ENCODE results near the gene ATP6V0E1.
"Not testable (repeated sequence)": the region's sequence is repeated elsewhere in the genome, so short reads cannot be mapped to it uniquely, and the experiment has no call there.

Gene ATP6V0E1

GRCh38 chr5:173015192-173015591, 31.6 kb downstream of the ATP6V0E1 start:
- no peak for DNase-seq (ENCODE audit: low read depth, low spot score)
- in situ Hi-C loops (cut with HindIII; ENCODE audit: low sequenced_read_pairs), result no loop called here
- H3K4me3 ChIP-seq (ENCODE audit: low read depth, low read length), result no peak overlapping the region
- no peak for TF ChIP-seq CTCF (IDR thresholded peaks at IDR 0.05; ENCODE audit: low read depth, low read length)

GRCh38 chr5:173015598-173016455, 32.3 kb downstream of the ATP6V0E1 start:
- H3K4me3 ChIP-seq (ENCODE audit: low read depth, low read length), result no peak overlapping the region
- DNase-seq (ENCODE audit: low read depth, low spot score), result no peak
- in situ Hi-C loops (cut with HindIII; ENCODE audit: low sequenced_read_pairs), result no loop called here
- no peak for TF ChIP-seq CTCF (IDR thresholded peaks at IDR 0.05; ENCODE audit: low read depth, low read length)

- TF ChIP-seq CTCF (IDR thresholded peaks at IDR 0.05; ENCODE audit: low read depth, low read length), result no peak
- no peak overlapping the region for H3K4me3 ChIP-seq (ENCODE audit: low read depth, low read length)
- in situ Hi-C loops (cut with HindIII; ENCODE audit: low sequenced_read_pairs), result no loop called here
- peak; percentile 73 for DNase-seq (ENCODE audit: low read depth, low spot score)
Observed at GRCh38 chr5:173016598-173017046, 33.1 kb downstream of the ATP6V0E1 start.

- H3K4me3 ChIP-seq (ENCODE audit: low read depth, low read length); in situ Hi-C loops (cut with HindIII; ENCODE audit: low sequenced_read_pairs); DNase-seq (ENCODE audit: low read depth, low spot score): not testable (repeated sequence)
Observed at GRCh38 chr5:173017087-173017486, 33.5 kb downstream of the ATP6V0E1 start.

- no peak for DNase-seq (ENCODE audit: low read depth, low spot score)
- in situ Hi-C loops (cut with HindIII; ENCODE audit: low sequenced_read_pairs), result no loop called here
- no peak overlapping the region for H3K4me3 ChIP-seq (ENCODE audit: low read depth, low read length)
- no peak for TF ChIP-seq CTCF (IDR thresholded peaks at IDR 0.05; ENCODE audit: low read depth, low read length)
Observed at GRCh38 chr5:173018358-173018757, 34.8 kb downstream of the ATP6V0E1 start.

- TF ChIP-seq CTCF (IDR thresholded peaks at IDR 0.05; ENCODE audit: low read depth, low read length), result no peak
- no peak for DNase-seq (ENCODE audit: low read depth, low spot score)
- no peak overlapping the region for H3K4me3 ChIP-seq (ENCODE audit: low read depth, low read length)
- in situ Hi-C loops (cut with HindIII; ENCODE audit: low sequenced_read_pairs), result no loop called here
Observed at GRCh38 chr5:173020154-173020581, 36.6 kb downstream of the ATP6V0E1 start.

GRCh38 chr5:173020643-173021042, 37.1 kb downstream of the ATP6V0E1 start:
- no peak for TF ChIP-seq CTCF (IDR thresholded peaks at IDR 0.05; ENCODE audit: low read depth, low read length)
- no peak for DNase-seq (ENCODE audit: low read depth, low spot score)
- in situ Hi-C loops (cut with HindIII; ENCODE audit: low sequenced_read_pairs), result no loop called here
- H3K4me3 ChIP-seq (ENCODE audit: low read depth, low read length), result no peak overlapping the region

All from astrocyte of the spinal cord (primary cell).